NK-92 (cell line): ENCODE results near the gene RFX6.

Experiments
- DNase-seq: peaks from one replicate; lab custom pipeline; 2025; ENCODE audit not compliant: unreplicated experiment; lab: John Stamatoyannopoulos, UW

RFX6 gene

DNA sequence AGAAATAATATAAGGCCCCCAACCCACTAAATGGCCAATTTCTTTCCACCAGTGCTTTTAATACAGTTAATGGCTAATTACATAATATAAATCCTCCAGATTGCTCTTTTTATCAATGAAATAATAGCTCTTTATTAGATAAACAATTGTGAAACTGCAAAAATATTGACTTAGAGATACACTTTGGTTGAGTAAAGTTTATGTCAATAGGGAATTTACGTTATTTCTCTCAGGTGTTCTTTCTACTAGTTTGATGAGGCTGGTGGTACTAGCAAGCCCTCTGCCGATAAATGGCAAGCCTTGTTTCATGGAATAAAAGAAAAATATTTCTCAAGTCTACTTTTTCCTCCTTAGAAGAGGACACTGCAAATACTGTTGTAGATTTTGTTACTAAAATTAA, 18.9 kb downstream of the RFX6 start:
- DNase-seq = no peak

DNA sequence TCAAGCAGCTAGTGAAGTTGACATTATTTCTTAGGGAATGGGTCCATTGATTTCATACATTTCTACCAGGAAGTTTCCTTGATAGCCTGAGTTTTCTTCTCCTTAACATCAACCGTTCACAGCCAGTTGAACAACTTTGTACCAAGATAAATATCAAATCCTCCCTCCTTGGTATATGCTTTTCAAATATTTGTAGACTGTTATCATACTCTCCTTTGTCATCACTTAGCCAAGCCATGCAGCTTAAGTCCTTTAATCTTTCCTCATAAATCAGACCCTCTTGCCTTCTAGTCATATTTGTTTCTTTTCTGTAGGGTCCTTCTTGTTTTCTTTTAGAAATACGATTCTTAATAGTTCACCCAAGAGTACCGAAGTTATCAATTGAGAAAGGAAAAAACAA, 25.6 kb downstream of the RFX6 start:
- DNase-seq = no peak

DNA sequence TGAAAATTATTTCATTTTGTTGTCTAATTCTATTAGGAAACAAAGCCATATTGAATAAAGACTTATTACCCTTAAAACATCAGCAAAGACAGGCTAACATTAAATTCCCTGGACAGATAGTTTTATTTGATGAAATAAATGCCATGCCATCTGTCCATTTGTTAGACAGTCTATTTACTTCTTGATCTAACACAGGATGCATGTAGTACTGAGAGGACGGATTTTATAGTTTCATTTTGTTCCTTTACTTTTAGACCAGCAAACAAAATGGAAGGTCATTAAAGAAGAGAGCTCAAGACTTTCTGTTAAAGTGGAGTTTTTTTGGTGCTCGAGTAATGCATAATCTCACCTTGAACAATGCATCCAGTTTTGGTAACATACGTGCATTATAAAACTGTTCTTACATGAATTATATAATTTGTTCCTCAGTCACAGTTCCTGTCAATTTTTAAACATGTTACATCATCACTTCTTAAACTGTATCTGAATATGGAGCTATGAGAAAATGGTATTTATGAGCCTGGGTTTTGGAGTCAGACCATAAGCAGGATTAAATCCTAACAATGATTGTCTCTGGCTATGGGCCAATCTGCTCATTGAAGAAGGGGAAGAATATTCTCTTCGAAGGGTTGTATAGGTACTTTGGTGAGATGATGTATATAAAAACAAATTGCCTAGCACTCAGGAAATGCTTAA, 46.0 kb downstream of the RFX6 start:
- DNase-seq = no peak

DNA sequence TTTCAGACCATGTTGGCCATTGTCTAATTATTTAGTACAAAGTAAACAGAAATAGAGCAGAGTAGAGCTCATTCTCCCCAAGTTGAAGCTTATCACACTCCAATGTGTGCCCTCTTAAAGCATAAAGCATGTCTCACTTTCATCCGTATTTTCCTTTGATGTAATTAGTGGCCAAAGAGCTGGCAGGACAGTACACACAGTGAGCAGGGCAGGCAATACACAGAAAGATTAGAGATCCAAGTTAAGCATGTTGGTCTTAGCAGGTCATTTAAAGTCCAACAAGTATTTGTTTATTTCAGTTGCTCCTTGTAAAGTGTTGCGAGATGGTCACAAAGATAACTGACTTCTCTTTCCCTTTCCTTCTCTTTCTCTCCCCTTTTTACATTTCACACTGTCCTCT, 47.2 kb downstream of the RFX6 start:
- no peak for DNase-seq

DNA sequence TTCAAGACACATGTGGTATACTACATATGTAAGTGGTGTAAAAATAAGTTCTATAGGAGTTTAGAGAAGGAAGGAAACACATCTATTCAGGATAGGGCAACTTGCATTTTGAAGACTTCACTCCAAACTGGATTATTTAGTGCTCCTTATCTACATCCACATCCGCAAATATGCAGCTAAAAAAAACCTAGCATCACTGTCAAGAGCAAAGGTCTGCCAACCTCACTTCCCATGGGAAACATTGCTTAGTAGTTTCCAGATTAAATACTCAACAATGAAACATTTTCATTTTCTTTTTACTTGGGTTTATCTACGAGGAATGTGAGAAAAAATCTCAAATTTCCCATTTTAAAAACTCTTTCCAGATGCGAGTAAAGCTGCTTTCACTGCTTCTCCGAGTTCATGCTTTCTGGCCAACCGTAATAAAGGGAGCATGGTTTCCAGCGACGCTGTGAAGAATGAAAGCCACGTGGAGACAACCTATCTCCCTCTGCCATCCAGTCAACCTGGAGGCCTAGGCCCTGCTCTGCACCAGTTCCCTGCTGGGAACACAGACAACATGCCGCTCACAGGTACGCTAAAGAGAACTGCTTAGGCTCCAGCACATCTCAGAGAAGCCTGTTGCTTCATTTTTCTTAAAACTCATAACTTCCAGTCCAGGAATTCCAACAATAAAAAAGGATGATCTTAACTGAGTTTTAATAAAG, 48.2 kb downstream of the RFX6 start:
- DNase-seq = no peak

DNA sequence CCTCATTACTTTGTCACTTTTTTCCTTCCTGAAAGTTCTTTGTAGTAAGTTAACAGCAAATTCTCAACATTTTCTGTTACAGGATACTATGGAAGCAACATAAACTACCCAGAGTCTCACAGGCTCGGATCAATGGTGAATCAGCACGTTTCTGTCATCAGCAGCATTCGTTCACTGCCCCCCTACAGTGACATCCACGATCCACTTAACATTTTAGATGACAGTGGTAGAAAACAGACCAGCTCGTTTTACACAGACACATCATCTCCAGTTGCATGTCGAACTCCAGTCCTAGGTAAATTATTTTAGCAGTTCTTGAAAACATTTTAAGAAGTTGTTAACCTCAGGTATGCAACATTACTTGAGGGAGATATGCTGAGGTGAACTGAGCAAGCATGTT, 51.6 kb downstream of the RFX6 start:
- DNase-seq = no peak

DNA sequence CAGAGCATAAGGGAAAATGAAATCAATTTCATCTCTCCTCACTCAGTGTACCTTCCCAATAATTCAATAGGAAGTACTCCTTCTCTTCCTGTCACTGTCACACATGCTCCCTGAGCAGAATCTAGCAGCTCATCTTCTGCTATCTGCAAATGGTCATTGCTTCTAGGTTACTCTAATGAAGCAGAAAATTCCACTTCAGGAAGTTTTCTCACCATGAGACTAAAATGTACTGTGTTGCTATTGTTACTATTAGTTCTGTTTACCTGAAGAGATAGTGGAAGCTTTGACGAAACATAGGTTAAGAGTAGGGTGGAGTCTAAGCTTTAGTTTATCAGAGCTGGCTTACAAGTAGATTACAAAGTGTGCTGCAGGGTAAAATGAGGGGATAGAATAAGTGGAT, 52.8 kb downstream of the RFX6 start:
- DNase-seq = no peak

DNA sequence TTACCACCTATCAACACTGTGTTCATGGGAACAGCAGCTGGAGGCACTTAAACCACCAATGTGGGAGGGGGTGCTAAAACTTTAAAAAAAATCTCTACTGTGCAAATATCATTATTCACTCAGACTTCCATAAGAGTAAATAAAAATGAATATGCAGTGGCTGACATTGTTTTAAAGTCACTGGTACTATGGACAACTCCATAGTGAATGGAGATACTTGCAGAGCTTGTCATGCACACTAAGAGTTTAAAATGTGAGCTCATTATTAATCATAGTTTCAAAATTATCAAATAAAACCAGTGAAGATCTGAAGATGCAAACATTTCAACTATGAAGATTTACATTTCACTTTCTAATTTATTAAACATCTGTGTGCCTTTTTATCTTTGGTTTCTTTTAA, 54.4 kb downstream of the RFX6 start:
- no peak for DNase-seq

DNA sequence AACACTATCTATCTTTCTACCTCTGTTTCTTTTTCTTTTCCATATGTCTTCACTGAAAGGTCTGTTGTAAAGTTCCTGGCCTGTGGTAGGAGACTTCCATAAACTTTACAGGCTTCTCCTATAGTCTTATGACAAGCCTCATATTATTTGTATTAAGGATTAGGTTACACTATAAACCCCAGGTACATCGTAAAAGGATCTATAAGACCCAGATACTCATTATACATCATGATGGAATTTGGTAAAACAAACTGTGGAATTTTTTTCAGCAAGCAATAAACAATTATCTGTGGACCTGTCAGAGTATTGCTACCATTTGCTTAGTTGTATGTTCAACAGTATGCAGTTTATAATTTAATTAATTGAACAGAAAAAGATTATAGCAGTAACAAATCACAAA, 55.5 kb downstream of the RFX6 start:
- DNase-seq = no peak

DNA sequence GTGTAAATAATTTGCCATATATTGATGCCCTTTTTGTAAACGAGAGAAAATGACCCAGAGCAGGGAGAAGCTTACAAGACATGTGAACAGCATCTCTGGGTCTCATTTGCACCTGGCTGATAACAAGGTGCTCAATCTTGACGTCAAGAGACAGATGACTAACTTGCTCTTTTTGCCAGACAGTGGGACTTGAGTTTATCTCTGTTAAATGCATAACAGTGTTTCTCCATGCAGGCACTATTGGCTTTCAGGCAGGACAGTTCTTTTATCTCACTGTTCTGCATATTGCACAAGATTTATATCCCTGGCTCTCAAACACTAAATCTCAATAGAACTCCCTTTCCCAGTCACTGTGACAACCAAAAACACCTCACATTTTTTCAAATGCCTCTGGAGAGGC, 56.4 kb downstream of the RFX6 start:
- no peak for DNase-seq

DNA sequence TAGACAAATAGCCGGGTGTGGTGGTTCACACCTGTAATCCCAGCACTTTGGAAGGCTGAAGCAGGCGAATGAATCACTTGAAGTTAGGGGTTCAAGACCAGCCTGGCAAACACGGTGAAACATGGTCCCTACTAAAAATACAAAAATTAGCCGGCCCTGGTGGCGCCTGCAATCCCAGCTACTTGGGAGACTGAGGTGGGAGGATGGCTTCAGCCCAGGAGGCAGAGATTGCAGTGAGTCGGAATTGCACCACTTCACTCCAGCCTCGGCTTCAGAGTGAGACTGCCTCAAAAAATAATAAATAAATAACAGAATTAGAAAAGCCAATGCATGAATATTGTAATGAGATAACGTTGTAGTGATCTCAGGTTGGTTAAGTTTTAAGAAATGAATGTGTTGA, 61.3 kb downstream of the RFX6 start:
- DNase-seq = no peak

DNA sequence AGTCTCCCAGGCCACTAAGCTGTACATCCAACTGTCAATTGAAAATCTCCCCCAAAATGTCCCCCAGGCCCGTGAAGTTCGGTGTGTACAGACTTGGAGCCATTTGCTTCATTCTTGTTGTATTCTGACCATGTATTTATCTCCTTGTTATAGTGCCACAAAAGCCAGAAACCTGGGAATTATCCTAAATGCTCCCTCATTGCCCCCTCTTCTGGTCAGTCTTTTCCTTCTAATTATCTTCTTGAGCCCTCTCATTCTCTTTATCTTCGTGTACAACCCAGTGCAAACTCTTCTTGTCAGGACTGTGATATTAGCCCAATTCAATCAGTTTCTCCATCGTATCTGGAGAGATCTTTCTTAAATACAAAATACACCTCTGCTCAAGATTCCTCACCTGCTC, 64.7 kb downstream of the RFX6 start:
- DNase-seq = no peak

DNA sequence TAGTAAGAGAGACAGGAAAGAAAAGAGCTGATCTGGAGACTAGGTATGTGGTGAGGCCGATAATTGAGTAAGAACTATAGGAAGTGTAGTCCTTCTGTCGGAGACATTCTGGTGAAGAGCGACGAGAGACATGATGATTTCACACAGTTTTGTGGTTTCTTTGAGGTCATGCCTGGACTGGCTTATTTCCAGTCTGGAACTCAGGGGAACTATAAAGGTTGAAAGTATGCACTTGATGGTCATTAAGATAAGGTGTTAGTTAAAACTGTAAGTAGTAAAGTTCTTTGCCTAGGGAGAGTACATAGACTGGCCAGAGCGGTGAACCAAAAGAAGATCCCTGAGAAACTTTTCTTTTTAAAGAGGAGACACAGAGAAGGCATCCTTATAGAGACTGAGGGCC, 68.8 kb downstream of the RFX6 start:
- DNase-seq = no peak

DNA sequence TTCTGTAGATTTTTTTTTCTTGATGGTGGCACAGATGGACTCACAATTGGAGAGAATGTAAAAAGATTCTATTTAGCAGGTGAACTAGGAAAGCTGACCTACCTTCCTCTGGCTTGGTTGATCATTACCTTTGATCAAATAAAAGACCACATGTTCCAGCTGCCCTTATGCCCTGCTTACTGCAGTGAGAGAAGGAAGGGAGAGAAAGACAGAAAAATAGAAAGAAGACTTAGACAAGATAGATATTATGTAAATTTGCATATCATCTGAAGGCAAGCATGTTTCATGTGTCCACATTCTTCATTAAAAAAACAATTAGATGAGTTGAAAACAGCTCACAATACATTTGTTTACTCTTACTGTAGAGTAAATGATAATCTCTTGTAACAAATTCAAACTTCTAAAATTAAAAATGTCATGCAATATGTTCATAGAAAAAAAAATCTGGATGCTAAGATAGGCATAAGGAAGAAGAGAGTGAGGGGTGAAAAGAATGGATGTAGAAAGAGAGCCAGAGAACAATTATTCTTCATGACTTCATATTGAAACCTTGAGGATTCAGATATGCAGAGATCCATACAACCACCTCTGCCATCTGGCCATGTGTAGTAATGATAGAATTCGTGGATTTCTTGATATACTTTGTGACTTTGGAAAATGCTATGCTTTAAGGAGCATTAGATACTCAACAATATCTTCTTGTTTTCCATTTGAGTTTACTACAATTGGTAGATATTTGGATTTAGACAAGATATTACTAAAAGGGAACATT, 71.7 kb downstream of the RFX6 start:
- no peak for DNase-seq

DNA sequence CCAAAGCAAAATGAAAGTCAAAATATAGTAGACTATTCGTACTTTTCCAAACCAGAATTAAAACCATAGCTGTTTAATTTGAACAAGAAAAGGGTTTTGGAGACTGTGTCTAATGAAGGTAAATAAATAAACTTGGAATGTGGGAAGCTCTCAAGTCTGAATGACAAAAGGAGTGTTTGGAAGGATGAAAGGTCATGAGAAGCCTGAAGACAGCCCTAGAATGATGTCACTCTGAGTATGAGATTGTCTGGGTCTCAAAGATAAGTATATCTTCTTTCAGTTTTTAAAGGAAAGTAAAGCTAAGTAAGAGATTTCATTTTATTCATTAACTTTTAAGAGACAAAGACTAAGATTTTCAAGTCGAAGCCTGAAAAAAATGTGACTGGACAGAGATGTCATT, 72.9 kb downstream of the RFX6 start:
- DNase-seq = no peak

DNA sequence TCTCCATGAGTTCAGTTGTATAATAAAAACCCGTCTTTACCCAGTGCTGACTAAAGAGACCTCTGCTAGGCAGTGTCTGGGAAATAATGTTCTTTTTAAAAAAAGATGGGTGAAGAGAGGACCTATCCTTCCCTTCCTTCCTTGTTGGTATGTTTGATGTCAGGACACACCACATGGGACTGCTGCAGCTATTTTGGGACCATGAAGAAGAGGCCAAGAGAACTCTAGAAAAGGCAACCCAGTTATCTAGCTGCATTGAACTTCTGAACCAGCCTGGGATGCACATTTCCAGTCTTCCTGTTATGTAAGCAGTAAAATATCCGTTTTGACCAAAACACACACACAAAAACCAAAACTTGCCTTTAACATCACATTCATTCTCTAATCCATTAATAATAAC, 77.3 kb downstream of the RFX6 start:
- DNase-seq = no peak

DNA sequence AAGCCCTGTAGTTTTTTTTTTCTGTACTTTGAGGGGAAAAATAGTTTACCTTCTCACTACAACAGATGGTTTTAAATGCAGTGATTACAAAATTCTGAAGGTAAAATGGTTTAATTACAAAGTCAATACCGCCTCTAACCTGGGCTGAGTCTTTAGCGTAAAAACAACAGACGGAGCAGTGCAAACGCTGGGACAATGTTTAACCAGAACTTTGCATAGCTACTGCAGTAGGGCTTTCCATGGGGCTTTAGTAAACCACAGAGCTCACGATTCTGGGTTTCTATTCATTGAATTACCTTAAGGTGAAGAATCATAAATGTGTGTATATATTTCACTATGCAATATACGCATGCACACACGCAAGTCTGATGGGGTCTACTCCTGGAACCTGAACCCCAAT, 77.9 kb downstream of the RFX6 start:
- DNase-seq = no peak

DNA sequence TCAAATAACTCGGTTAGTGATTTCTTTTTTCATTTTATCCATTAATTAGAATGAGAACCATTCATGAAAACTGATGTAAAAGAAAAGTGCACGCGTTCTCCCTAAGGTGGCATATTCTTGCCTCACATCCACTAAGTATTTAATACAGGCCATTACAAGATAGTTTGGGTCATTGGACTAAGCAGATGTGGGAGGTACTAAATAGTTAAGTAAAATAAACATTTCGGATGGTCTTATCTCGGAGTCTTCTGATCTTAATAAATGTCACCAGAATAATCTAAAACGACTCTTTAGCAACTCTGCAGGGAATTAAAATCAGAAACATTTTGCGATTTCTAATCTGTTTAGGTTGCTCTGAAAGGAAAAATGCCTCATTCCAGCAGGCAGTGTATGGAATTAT, 78.7 kb downstream of the RFX6 start:
- no peak for DNase-seq

DNA sequence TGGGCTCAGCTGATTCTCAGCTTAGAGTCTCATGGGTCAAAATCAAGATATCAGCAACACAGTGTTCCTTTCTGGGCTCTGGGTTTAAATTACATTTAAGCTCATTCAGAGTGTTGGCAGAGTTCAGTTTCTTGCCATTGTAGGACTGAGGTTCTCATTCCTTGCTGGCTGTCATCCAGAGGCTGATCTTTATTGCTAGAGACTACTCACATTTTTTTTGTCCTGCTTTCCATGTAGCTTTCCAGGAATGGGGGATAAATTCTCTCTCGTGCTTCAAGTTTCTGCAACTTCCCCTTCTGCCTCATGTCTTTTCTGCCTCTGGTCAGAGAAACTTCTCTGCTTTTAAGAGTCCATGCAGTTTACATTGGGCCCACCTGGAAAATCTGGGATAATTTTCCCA, 86.9 kb downstream of the RFX6 start:
- DNase-seq = no peak

DNA sequence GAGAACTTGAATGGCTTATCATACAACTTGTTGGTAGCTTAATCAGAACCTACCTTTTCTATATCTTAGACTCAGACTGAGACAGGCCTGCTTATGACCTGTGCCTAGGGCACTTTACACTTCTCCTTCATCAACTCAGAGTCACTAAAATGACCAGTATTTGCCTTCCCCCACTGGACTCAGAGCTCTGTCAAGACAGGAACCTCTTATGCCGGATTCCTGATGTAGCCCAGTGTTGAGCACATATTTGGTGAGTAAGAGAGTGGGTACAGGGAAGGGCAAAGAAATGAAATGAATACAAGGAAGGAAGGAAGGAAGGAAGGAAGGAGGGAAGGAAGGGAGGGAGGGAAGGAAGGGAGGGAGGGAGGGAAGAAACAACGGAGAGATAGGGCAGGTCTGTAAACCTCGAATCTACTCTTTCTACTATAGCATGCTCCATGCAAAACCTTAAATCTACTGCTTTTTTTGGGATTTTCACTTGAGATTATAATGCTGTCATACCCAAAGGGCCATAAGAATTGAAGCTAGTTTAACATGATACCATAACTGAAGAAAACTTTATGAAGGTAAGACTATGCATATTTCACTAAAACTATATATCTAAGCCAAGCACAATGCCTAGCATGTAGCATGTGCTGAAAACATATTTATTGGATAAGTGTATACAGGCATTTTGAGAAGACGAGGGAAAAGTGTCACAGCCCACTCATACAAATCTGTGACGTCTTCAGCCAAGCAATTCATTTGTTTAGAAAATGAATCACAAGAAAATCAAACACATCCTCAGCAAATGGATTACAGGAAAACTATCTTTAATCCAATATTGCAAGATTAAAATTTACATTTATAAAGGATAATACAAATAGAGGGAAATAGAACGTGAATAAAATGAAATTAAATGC, 89.9 kb downstream of the RFX6 start:
- no peak for DNase-seq

DNA sequence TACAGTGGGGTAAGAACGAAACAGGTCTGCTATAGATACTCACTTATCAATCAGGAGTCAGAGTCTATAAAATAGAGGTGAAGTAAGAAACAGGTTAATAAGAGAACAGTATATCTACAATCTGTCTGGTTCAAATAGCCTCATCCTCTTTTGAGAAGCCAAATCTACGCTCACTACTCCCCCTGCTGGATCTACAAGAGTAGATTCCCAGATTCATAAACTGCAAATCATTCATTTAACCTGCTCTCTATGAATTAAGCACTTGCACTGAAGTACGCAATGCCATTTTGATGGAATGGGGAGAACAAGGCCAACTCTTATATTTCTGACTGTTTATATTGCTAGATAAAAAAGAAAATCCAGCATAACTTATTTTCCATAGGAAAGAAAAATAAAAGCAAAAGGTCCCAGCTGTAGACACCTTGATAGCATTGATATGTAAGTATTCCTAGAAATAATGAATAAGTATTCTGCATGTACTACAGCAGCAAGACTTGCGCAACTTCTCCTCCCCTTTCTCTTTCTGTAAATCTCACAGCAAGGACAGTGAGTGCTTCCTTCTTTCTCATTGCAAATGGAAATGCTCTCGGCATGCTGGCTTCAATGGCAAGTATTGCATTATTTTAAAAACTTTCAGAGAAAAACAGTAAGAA, 92.3 kb downstream of the RFX6 start:
- no peak for DNase-seq
